HG03097 (cell line): ENCODE measurements around the gene GKN2.
A peak's percentile ranks its signal among the peaks of the same experiment; 100 is the strongest.

Source experiments
- ATAC-seq: cut with Tn5 transposase; IDR thresholded peaks from one replicate; pipeline ENCODE4 v1.9.1; 2021; ENCODE audit not compliant: unreplicated experiment, low FRiP score

GKN2 gene

DNA sequence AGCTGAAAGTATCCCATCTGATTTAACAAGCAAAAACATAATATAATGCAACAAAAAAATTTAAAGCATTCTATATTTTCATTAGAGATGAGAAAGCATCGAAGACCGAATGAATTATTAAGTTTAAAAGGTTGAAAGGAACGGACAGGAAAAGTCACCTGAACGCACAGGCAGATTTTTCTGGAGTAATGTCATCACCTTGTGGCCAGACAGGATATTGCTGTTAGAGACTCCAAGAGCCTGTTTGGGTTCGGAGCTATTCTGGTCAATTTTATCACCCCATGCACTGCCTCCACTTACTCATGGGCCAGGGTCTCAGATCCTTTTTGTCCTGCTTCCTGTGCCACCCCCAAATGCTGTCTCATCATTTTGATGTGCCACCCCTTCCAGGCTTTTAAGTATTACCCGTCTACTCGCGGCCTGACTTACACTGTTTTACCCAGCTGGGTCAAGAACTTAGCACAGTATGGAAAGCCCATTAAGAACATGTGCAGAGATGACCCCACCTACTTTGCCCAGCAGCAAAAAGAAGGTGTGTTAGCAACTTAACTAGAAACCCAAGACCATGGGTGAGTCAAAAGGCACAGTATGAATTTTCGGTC lies 27.3 kb downstream of the GKN2 start:
- ATAC-seq: no peak

DNA sequence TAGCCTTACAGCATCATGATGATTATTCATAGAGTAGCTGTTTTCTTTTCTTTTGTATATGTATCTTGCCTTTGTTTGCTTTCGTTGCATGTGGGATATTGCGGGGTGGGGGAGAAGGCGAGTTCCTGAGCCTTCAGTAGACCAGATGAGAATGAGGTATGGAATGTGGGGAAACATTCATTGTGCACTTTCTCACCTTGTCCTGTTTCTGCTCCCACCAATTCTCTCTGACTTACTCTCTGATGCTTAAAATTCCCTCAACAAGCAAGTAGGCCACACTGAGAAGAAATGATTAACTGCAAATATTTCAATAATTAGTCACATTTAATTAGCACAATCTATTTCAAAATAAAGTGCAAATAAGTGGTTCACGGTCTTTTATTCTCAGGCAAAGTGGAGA lies 31.0 kb downstream of the GKN2 start:
- no peak for ATAC-seq

DNA sequence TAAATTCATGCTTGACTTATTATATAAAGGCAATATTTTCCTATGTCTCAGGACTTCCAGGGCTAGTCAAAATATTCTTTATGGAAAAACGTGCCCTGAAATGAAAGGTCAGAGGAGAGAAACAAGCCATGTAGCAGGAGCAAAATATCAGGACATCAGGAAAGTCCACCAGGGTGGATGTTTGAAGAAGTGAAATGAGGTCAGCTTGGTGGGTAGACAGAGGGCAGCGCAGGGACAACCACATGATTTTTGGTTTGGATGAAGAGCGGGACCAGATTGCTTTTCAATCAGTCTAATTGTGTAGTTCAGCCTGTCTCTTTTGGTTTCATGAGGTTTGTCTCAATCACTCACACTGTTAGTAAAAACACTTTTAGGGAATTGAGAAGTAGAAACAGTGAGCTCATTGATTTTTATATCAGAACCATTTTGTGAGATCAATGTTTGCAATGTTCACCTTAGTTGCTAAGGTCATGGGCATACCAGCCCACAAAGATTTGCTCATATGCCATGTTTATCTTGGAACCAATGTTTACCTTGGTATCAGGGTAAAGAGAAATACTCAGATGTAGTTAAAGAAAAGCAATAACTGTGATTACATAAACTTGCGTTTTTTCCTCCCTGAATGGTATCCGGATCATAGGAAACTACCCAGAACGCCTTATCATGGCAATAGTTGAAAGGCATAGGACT lies 32.1 kb downstream of the GKN2 start:
- no peak for ATAC-seq

DNA sequence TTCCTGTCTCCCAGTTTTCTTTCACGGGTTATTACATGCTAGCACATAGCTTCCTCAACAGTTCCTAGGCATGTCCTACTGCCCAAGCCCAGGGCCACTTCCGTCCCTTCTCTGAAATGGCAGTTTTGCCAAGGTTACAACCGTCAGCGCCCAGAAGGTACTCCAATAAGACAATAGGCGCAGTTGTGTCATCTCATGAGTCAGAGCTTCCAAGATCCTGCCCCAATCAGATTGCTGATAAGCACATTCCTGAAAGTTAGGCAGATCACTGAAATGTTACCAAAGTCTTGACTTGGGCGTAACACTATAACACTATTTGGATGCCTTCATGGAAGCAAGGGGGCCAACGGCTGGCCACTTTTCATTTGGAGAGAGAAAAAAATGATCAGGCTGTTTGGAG lies 34.2 kb downstream of the GKN2 start:
- no peak for ATAC-seq

DNA sequence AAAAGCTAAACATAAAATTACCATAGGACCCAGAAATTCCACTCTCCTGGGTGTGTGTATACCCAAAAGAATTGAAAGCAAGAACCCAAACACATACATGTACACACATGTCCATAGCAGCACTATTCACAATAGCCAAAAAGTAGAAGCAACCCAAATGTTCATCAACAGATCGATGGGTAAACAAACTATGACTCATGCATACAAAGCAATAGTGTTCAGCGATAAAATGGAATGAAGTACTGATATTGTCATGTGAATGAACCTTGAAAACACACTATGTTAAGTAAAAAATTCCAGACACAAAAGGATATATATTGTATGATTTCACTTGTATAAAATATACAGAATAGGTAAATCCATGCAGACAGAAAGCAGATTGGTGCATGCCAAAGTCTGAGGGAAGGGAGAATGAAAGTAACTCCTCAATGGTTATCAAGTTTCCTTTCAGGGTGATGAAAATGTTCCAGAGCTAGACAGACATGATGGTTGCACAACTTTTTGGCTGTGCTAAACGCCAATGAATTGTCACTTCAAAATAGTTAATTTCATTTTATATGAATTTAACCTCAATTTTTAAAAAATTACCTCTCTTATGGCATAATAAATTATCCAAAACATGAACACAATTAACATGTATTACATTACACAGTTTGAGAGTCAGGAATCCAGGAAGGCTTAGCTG lies 35.5 kb downstream of the GKN2 start:
- ATAC-seq: no peak

DNA sequence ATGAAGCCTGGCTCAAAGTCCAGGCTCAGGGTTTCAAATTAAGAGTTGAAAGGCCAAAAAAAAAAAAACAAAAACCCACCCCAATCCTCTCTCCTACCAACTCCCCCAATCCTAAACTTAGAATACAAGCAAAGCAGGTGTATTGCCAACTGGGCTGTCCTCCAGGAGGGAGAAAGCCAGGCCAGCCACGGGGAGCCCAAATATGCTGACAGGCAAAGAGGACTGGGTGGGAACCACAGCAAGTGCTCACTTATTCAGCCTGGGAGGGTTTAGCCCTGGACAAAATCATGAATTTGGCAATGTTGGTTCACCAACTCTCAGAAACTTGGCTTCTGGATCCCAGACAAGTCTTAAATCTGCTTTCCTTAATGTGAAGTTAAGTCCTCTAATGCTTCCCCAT lies 36.5 kb downstream of the GKN2 start:
- no peak for ATAC-seq

DNA sequence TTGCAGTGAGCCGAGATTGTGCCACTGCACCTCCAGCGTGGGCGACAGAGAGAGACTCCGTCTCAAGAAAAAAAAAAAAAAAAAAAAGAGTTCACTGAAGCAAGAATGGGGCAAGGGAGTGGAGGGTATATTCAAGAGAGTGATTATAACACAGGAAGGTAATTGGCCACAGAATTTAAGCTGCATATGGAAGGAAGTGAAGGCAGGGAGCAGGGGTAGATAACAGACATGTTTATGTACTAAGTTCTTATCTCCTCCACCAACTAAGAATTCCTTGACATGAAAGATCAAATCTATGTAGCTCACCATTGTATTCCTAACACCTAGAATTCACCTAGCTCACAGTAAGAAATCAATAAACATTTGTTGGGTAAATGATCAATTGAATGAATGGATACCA lies 37.3 kb downstream of the GKN2 start:
- ATAC-seq: no peak

DNA sequence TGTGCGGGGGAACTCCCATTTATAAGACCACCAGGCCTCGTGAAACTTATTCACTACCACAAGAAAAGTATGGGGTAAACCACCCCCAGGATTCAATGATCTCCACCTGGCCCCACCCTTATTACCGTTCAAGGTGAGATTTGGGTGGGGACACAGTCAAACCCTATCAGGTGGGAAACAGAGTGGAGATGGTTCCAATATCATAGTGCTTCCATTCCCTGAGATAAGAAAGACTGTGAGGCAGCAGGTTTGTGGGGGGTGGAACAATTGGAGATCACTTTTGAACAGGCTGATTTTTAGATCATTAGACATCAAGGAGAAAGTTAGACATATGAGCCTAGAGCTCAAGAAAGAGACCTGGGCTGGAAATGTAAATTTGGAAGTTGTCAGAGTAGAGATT lies 39.3 kb downstream of the GKN2 start:
- no peak for ATAC-seq

DNA sequence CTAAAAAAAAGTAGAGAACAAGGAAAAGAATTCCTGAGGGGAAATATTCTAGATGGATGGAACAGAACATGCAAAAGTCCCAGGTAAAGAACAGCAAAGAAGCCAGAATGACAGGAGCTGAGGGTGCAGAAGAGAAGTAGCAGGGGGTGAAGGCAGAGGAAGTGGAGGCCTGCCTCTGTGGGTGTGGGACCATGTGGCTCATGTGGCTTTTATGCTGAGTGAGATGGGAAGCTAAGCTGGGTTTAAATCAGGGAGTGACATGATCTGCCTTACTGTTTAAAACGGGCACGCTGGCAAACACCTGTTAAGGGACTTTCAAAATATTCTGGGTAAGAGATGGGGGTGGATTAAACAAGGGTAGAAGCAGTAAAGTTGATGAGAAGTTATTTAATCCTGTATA lies 40.0 kb downstream of the GKN2 start:
- ATAC-seq: no peak

DNA sequence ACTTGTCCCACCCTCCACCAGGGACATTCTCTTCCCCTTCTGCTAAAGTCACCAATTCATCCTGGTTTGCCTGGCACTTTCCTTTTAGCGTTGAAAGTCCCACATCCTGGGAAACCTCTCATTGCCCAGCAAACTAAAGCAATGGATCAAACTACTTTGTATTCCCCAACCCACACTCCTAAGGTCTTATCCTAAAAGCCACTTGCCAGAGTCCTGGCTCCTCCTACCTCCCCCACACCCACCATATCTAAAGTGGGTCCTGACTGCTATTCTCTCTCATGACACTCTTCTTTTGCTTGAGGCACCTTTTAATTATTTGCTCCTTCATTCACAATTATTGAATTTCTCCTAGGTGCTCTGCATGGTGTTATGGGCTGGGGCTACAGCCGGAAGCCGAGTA lies 40.6 kb downstream of the GKN2 start:
- ATAC-seq: no peak

DNA sequence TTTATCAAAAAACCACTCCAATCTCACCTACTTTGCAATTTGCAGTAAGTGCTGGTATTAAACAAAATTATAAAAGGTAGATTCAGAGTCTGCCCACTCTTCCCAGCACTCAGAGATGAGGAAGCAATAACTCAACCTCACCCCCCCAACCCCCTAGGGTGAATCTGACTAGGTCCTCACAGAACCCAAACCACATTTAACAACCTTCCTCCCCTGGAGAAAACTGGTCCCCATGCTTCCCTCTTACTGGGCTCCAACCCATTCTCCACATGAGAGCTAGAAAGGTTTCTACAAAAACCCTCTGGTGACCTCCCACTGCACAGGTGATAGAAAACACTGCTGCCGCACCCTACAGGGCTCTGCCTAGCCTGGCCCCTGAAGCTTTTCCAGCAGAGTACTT lies 41.0 kb downstream of the GKN2 start:
- no peak for ATAC-seq

DNA sequence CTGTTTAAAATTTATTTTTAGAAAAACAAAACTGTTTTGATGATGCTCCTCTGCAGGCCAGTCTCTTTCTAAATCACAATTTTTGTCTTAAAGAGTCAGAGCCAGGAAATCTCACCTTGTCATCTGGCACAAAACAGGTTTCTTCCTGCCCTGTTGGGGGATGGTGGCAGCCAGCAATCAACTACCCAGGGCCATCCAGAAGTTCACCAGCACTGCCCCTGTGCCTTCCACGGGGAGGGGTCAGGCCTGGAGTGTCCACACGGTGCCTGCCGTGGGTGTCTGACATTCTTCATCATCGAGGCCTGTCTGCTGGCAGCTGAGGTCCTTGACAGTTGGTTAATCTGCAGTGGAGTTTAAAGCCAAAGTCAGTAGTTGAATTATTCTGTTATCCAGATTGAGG lies 41.4 kb downstream of the GKN2 start:
- ATAC-seq: no peak

DNA sequence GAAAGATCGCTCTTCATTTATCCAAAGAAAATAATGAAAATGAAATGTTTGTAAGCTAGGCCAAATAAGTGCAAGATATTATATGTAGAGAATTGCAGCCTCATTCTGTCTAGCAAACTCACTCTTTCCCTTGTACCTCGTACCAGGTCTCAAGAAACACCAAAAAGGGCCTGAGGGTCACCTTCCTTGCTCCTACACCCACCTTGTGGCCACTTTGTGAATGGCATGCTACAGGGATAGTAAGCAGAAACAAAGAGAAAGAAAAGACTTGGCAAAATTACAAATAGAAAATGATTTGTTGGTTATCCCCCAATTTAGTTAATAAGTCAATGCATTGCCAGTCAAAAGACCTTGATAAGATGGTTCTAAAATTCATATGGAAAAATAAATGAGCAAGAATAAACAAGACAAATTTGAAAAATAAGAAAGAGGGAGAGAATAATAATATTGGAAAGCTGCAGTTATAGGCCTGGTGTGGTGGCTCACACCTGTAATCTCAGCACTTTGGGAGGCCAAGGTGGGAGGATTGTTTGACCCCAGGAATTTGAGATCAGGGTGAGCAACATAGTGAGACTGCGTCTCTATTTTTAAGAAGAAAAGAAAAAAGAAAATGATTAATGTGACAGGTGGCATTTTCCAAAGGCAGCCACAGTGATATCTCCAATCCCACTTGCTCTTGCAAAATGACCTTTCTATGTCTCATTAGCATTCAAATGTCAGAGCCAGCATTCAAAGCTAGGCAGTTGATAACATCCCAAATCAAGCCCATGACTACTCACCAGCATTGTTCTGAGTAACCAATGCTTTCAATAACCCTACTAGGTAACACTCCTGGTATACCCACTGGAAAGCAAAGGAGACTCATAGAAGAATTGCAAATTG lies 42.7 kb downstream of the GKN2 start:
- peak; percentile 35 for ATAC-seq

DNA sequence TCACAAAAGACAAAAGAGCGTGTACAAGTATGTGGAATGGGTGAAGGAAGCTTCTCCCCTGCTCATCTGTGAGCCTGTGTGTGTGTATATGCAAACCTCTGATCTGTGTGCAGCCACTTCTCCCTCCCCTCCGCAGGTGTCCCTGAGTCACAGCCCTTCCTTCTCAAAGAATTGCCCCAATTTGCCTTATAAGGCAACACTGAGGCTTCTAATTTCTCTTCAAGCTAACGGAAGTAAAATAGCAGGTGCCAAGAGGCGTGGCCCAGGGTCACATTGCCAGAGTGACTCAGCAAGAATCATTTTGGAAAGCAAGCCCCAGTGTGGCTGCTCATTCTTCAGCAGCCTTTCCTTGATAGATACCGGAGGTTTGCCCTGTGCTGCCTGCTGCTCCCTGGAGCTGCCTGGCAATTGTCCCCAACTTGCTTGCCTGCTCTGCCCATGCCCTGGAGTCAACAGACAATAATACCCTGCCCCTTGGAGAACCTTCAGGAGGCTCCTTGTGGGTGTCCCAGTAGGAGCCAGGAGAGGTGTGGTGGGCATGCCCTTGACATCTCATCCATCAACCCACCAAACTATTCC lies 44.2 kb downstream of the GKN2 start:
- peak; percentile 93 for ATAC-seq

DNA sequence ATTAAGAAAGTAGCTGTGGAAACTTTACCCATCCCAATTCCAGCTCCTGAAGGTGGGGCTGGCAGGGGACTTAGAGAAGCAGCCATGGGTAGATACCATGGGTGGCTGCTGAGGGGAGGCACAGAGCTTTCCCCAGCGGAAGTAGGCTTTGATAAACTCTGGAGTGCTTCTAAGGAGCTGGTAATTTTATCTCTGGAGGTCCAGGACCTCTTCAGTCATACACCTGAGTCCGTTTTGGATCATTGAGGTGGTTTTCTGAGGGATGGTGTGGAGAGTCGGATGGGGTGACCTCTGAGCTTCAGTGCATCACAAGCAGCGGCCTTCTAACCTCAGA lies 44.8 kb downstream of the GKN2 start:
- no peak for ATAC-seq

DNA sequence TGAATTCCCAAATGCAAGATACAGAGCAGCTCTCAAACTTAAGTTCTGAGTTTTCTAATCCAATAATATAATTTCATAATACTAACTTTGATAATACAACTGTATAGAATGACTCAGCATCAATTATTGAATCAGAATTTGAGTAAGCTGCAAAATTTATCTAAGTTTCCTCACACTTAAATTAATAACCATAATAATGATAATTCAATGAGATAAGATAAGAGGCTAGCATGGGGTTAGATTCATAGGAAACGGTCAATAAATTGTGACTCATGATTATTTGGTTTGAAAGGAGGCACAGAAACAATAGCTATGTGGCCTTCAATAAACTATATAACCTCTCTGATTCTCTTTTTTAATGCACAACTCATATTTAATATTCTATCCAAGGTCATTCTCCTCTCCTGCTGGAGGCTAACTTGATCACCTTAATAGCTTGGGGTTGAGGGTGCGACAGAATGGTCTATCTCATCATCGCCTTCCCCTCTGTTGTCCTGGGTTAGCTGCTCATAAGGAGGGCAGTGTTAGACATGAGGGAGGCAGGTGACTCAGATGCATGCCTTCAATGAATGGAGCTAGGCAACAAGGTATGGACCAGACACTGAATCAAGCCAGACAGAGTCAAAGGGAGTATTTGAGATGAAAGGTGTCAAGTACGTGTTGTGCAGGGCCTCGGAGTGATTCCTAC lies 45.3 kb downstream of the GKN2 start:
- ATAC-seq: no peak

DNA sequence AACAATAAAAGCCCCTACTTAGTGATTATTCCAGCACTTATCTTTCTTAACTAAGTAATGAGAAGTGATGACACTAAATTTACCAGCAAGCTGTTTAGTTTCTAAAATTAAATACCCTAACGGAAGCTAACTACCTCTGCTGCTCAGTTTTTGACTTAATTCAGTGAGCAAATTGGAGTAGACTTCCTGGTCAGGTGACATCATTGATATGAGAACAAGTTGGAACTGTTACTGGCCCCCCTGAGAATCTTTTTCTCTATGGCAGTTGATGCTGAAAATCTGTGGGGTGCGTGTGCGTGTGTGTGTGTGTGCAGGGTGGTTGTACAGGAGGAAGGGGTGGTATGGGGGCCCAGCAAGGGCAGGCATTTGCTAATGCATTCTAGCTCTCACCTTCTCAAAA lies 46.0 kb downstream of the GKN2 start:
- no peak for ATAC-seq

DNA sequence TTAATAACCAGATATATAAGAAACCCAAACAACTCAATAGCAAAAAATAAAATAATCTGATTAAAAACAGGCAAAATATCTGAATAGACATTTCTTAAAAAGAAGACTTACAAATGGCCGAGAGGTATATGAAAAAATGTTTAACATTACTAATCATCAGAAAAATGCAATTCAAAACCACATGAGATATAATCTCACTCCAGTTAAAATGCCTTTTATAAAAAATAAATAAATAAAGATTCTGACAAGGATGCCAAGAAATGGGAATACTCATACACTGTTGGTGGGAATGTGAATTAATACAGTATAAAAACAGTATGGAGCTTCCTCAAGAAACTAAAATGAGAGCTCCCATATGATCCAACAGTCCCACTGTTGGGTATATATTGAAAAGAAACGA lies 47.6 kb downstream of the GKN2 start:
- no peak for ATAC-seq

DNA sequence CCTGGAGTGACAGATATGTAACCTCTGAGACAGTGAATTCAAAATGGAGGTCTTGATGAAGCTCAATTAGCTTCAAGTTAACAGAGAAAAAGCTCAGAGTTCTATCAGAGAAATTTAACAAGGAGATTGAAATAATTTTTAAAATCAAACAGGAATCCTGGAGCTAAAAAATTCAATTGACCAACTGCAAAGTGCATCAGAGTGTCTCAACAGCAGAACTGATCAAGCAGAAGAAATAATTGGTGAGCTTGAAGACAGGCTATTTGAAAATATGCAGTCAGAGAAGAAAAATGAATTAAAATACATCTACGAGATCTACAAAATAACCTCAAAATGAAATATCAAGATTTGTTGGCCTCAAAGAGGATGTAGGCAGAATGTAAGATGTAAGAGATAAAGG lies 51.1 kb downstream of the GKN2 start:
- ATAC-seq: no peak

DNA sequence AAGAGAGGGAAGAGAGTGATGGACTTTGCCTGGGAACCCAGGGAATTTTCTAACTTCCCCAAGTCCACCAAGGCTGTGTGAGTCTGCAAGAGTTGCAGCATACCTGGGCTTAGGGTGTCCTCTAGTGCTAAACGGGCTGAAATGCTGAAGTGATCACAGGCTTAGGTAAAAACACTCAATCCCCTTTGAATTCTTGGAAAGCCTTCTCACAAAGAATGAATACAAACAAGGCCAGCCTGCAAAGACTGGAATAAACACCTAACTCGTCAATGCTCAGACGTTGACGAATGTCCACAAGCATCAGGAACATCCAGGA lies 51.5 kb downstream of the GKN2 start:
- no peak for ATAC-seq
